Measurements from ENCODE around the gene PDE6G. TPM values are rescaled to one million over a fixed set of nuclear protein-coding genes. Genes with fewer than 3 reads are reported as not detected.

The PDE6G gene
- total RNA-seq (2022; extraction: Qiagen RNA extraction; ENCODE audit: low read depth) = 1.5 to 3.6 TPM (median 2.2 TPM) in 5 replicates

DNA sequence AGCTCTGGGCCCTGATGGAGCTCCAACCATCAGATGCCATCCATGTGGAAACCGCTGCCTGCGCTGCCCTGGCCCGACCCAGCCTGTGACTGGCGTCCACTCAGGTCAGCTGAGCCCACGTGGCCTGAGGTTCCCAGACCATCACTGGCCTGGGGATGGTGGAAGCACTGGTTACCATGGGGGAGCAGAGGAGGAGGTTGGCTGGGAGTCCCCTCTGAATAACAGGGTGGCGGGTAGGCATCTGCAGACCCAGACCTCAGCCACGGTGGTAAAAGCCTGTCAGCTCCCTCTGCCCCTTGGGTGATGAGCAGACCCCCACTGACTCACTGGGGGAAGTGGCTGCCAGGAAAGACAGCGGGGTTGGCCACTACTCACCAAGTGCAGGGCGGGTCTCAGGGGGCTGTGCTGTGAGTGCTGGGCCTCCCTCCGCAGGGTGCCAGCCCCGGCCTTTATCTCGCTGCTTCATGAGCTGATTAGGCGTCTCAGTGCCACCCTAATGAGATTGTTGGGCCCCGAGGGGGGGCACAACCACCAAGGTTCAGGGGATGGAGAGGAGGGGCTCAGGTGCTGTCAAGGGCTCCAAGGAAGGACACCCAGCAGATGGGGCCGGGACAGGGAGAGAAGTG lies at the start of gene PDE6G:
Gene PDE6G, minus strand, starts transcription at position 425 of the 626 bp plus-strand sequence. CDS start 3,237 bp downstream, outside the sequence.

DNA sequence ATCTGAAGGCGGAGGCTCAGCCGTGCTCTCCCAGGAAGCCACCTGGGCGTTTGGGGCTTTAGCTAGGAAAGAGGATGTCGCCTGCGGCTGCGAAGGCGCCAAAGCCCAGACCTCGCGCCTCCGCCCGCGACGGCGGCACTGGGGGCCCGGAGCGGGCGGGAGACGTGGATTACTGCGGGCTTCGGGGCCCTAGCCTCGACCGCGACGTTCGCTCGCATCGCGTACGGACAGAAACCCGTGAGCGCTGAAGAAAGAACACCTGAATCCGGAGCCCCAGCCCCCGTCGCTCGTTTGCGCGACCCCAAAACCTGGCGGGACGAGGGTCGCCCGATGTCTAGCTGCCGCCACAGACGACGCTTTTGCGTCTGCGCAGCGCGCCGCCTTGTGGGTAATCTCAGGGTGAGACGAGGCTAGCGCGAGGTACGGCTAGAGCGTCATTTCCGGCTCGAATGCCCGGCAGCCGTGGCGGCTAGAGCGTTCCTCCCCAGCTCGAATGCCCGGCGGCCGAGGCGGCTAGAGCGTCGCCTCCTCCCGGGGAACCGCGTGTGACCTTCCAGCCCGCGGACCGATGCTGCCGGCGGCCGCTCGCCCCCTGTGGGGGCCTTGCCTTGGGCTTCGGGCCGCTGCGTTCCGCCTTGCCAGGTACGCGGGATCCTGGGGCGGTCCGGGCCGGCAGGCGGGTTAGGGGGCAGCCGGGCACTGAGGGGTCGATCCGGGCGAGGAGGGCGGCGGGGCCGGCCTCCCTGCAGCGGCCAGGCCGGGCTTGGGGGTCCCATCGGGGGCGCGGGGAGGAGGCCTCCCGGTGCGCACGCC lies 46.8 kb upstream of the PDE6G start, which contains the start of gene MRPL12:
Gene MRPL12, plus strand, starts transcription at position 434 of the 813 bp plus-strand sequence. Its CDS starts 135 bp downstream, at position 569.

DNA sequence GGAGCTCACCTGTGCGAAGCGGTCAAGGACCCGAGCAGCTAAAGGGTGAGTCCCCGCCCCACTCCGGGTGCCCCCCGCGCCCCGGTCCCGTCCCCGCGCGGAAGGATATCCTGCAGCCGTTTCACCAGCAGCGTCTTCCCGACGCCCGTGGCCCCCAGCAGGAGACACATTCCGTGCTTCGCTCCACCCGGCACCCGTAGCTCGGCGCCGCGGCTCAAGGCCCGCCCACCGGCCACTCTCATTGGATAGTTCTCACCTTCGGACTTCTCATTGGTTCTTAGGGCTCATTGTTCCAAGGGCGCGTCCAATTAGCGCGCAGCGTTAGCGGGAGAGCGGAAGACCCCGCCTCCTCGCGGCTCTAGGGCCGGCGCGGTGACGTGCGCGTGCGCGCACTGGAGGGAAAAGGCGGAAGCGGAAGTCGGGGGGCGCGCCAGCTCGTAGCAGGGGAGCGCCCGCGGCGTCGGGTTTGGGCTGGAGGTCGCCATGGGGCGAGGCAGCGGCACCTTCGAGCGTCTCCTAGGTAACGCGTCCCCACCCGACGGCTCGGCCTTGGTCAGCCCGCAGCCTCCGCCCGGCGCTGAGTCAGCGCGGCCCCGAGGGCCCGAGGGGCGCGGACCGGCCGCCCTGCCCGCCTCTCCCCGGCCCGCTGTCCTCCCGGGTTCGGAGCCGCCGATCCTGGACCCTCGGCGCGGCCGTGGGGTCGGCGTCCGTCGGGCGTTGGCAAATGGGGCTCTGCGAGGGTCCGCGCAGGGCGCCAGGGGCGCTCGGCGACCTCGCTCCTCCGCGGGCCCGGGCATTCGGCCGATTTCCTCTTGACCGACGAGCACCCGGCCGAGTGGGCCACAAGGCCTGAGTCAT lies 27.5 kb upstream of the PDE6G start, which contains the start of the genes ARL16 and HGS:
Gene ARL16, minus strand, starts transcription at position 214 of the 858 bp plus-strand sequence. Its CDS starts 44 bp downstream, at position 170.
Gene HGS, plus strand, starts transcription at position 428 of the 858 bp plus-strand sequence. Its CDS starts 56 bp downstream, at position 484.

DNA sequence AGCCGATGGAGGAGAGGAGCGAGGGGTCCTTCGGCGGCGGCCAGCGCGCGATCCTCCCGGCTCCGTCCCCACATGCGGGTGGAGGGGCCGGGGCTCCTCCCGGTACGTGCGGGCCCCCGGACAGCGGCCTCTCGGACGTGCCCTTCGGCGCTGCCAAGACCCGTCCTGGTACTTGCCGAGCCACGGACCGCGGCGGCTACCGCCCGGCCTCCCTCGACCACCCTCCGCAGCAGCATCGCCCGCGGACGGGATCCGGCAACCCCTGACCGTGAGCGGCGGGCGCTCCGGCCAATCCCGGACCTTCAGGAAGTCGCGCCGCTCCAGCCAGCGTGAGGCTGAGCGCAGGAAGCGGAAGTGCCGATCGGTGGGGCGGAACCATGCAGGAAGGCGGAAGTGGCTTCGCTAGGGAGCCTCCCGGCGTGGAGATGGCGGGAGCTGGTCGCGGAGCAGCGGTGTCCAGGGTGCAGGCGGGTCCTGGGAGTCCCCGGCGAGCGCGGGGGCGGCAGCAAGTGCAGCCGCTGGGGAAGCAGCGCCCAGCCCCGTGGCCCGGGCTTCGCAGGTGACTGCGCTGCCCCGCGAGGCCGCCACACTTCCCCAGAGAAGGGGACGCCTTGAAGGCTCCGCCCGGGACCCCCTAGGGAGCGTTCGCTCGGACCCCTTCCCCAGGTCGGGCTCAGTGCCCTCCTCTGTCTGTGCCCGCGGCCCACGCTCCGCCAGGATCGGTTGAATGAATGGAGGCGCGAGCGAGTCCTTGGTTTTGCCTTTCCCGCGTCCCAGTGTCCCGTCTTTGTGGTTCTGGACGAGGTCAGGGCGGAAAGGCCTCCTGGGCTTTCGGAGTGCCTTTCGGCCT lies 10.2 kb upstream of the PDE6G start, which contains the start of the genes CCDC137 and OXLD1:
Gene CCDC137, plus strand, starts transcription at position 396 of the 850 bp plus-strand sequence. Its CDS starts 30 bp downstream, at position 426.
Gene OXLD1, minus strand, starts transcription at position 264 of the 850 bp plus-strand sequence. Its CDS starts 28 bp downstream, at position 236.

DNA sequence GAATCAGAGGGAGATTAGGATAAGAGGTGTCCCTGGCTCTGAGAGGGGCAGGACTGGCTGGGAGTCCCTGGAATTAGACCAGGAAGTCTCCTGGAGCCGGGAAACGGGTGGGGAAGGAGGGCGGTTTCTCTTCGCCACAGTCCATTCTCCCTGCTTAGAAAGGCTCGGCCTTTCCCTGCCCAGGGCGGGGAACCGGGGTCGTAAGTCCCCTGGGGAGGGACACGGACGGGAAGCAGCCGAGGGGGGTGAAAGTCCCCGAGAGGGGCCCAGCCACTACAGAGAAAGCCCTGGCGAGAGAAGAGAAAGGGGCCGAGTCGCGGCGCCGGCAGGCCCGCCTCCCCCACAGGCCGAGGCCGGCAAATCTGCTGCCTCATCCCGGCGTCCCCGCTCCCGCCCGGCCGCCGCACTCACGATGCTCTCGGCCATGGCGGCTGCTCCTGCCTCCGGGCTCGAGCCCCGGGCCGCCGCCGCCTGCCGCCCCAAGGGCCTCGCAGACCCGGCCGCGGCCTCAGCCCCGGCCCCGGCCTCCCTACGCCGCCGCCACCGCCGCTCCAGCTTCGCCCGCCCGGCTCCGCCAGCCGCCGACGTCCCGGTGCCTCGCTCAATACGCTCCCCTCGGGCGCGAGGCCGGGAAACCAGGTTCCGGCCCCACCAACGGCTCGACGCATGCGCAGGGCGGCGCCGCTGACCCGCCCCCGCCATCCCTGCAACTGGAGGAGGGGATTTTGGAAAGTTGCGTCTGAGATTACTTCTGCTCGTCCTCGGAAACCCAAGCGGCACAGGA lies 19.6 kb downstream of the PDE6G start, which contains the start of the genes NPLOC4 and TSPAN10:
Gene NPLOC4, minus strand, starts transcription at position 608 of the 784 bp plus-strand sequence. Its CDS starts 182 bp downstream, at position 426.
Gene TSPAN10, plus strand, starts transcription at position 692 of the 784 bp plus-strand sequence. CDS start 5,217 bp downstream, outside the sequence.

Other genes starting within 250 kb of the PDE6G start
- gene ACTG1, start 143.7 kb downstream of the PDE6G start, total RNA-seq (2022; extraction: Qiagen RNA extraction; ENCODE audit: low read depth) = 4,390 to 6,095 TPM (median 5,374 TPM) in 5 replicates
- gene FSCN2, start 128.2 kb downstream of the PDE6G start, total RNA-seq (2022; extraction: Qiagen RNA extraction; ENCODE audit: low read depth) = 0.96 to 1.6 TPM (median 1.1 TPM) in 5 replicates
- gene FAAP100, start 104.2 kb downstream of the PDE6G start, total RNA-seq (2022; extraction: Qiagen RNA extraction; ENCODE audit: low read depth) = 15.9 to 27.8 TPM (median 21.6 TPM) in 5 replicates
- 89.8 to 106 TPM (median 97.7 TPM) in 5 replicates for gene NPLOC4, start 19.4 kb downstream of the PDE6G start, total RNA-seq (2022; extraction: Qiagen RNA extraction; ENCODE audit: low read depth)
- 4.3 to 6.9 TPM (median 5.2 TPM) in 5 replicates for gene TSPAN10, start 19.3 kb downstream of the PDE6G start, total RNA-seq (2022; extraction: Qiagen RNA extraction; ENCODE audit: low read depth)
- gene OXLD1, start 10.1 kb upstream of the PDE6G start, total RNA-seq (2022; extraction: Qiagen RNA extraction; ENCODE audit: low read depth) = 32.0 to 70.6 TPM (median 49.9 TPM) in 5 replicates
- 63.9 to 73.1 TPM (median 66.7 TPM) in 5 replicates for gene CCDC137, start 10.2 kb upstream of the PDE6G start, total RNA-seq (2022; extraction: Qiagen RNA extraction; ENCODE audit: low read depth)
- 46.6 to 56.2 TPM (median 49.9 TPM) in 5 replicates for gene ARL16, start 27.3 kb upstream of the PDE6G start, total RNA-seq (2022; extraction: Qiagen RNA extraction; ENCODE audit: low read depth)
- gene HGS, start 27.5 kb upstream of the PDE6G start, total RNA-seq (2022; extraction: Qiagen RNA extraction; ENCODE audit: low read depth) = 139 to 217 TPM (median 209 TPM) in 5 replicates
- gene MRPL12, start 46.8 kb upstream of the PDE6G start, total RNA-seq (2022; extraction: Qiagen RNA extraction; ENCODE audit: low read depth) = 212 to 319 TPM (median 303 TPM) in 5 replicates
- gene SLC25A10, start 55.7 kb upstream of the PDE6G start, total RNA-seq (2022; extraction: Qiagen RNA extraction; ENCODE audit: low read depth) = 26.9 to 48.0 TPM (median 41.1 TPM) in 5 replicates
- gene GCGR, start 147.6 kb upstream of the PDE6G start, total RNA-seq (2022; extraction: Qiagen RNA extraction; ENCODE audit: low read depth) = 0.13 to 0.36 TPM (median 0.17 TPM) in 4 of 5 replicates, not detected in the other
- gene MCRIP1, start 176.7 kb upstream of the PDE6G start, total RNA-seq (2022; extraction: Qiagen RNA extraction; ENCODE audit: low read depth) = 75.2 to 107 TPM (median 93.2 TPM) in 5 replicates
- 0.27 to 0.61 TPM (median 0.32 TPM) in 3 of 5 replicates, not detected in the others for gene PPP1R27, start 178.5 kb upstream of the PDE6G start, total RNA-seq (2022; extraction: Qiagen RNA extraction; ENCODE audit: low read depth)
- 695 to 762 TPM (median 718 TPM) in 5 replicates for gene P4HB, start 204.0 kb upstream of the PDE6G start, total RNA-seq (2022; extraction: Qiagen RNA extraction; ENCODE audit: low read depth)
- gene ARHGDIA, start 214.8 kb upstream of the PDE6G start, total RNA-seq (2022; extraction: Qiagen RNA extraction; ENCODE audit: low read depth) = 531 to 682 TPM (median 648 TPM) in 5 replicates
- 176 to 263 TPM (median 250 TPM) in 5 replicates for gene ALYREF, start 235.0 kb upstream of the PDE6G start, total RNA-seq (2022; extraction: Qiagen RNA extraction; ENCODE audit: low read depth)
- 190 to 300 TPM (median 289 TPM) in 5 replicates for gene ANAPC11, start 235.2 kb upstream of the PDE6G start, total RNA-seq (2022; extraction: Qiagen RNA extraction; ENCODE audit: low read depth)
- 0.38 to 0.73 TPM (median 0.45 TPM) in 5 replicates for gene NPB, start 245.7 kb upstream of the PDE6G start, total RNA-seq (2022; extraction: Qiagen RNA extraction; ENCODE audit: low read depth)